GM12878 (cell line): ENCODE results near the gene SDC1.
A peak's percentile ranks its signal among the peaks of the same experiment; 100 is the strongest.

Source experiments
- BHLHE40 ChIP-seq, 2 experiments: fragments of 450-650 bp in 1 of 2; IDR thresholded peaks; 2 replicates each; pipeline ENCODE4 v1.6.1; 2011 to 2017; ENCODE audit warnings: low read depth in 2 of 2, borderline replicate concordance in 1 of 2, improper control_type of control experiment in 1 of 2, low read length in 1 of 2, mild to moderate bottlenecking in 1 of 2
- CEBPB ChIP-seq, 2 experiments: fragments of 150-350 bp in 1 of 2; IDR thresholded peaks; 2 replicates each; pipeline ENCODE4 v1.6.1; 2012 to 2014; ENCODE audit warnings: low read depth in 2 of 2, low read length in 2 of 2, borderline replicate concordance in 1 of 2, inconsistent platforms in 1 of 2
- CEBPZ ChIP-seq: fragments of 150-350 bp; IDR thresholded peaks from 2 replicates; pipeline ENCODE4 v1.6.1; 2016; ENCODE audit warnings: low read depth, low read length
- CREB1 ChIP-seq: IDR thresholded peaks from 2 replicates; pipeline ENCODE4 v1.6.1; 2012; ENCODE audit warnings: low read depth, mild to moderate bottlenecking, inconsistent platforms
- CTCF ChIP-seq, 3 experiments: IDR thresholded peaks in 2 of 3; conservative IDR thresholded peaks in 1 of 3; 2 replicates each; pipeline ENCODE4 v1.5.1; 2011; ENCODE audit warnings: low read depth in 3 of 3, low read length in 3 of 3, mild to moderate bottlenecking in 3 of 3, control low read depth in 2 of 3, moderate library complexity in 2 of 3, inconsistent platforms in 1 of 3, mixed read lengths in 1 of 3; ENCODE audit not compliant: control insufficient read depth in 2 of 3, insufficient read depth in 1 of 3; ENCODE audit errors: extremely low read depth in 1 of 3
- EP300 ChIP-seq, 2 experiments: fragments of 150-350 bp in 1 of 2; IDR thresholded peaks; 2 replicates each; pipeline ENCODE4 v1.6.1; 2011 to 2012; ENCODE audit warnings: low read depth in 2 of 2, low read length in 2 of 2, borderline replicate concordance in 1 of 2, improper control_type of control experiment in 1 of 2, inconsistent platforms in 1 of 2; ENCODE audit not compliant: control insufficient read depth in 1 of 2
- MXI1 ChIP-seq: fragments of 150-350 bp; IDR thresholded peaks from 2 replicates; pipeline ENCODE4 v1.6.1; 2011; ENCODE audit warnings: low read depth, mild to moderate bottlenecking, inconsistent platforms, low read length, improper control_type of control experiment

GRCh38 chr2:20222014-20222768 is 2.7 kb downstream of the SDC1 start:
- TF ChIP-seq EP300 (IDR thresholded peaks at IDR 0.05; ENCODE audit: borderline replicate concordance in 1 of 2, control insufficient read depth in 1 of 2, low read depth in 2 of 2, low read length in 2 of 2) (peak in 1 of 2 experiments; percentile 36; a peak in 1 of 4 replicates), MXI1 (no peak), CEBPB (IDR thresholded peaks at IDR 0.05; ENCODE audit: borderline replicate concordance in 1 of 2, low read depth in 2 of 2, low read length in 2 of 2) (no peak), CREB1 (no peak), BHLHE40 (IDR thresholded peaks at IDR 0.05; ENCODE audit: borderline replicate concordance in 1 of 2, low read depth in 2 of 2, low read length in 1 of 2) (peak in 1 of 2 experiments; percentile 22; a peak in 1 of 4 replicates), CTCF (IDR thresholded peaks at IDR 0.05 in 2 of 3, conservative IDR thresholded peaks at IDR 0.05 in 1 of 3; ENCODE audit: control insufficient read depth in 2 of 3, extremely low read depth in 1 of 3, insufficient read depth in 1 of 3, low read depth in 3 of 3, low read length in 3 of 3) (no peak), CEBPZ (no peak)
